Ovary (tissue), 9 donors: ENCODE data around the gene GANAB. TPM values are rescaled to one million over a fixed set of nuclear protein-coding genes. Genes with fewer than 3 reads are reported as not detected.

Experiments
- DNase-seq, 5 donors: peaks; one replicate each; pipeline ENCODE4 v3.0.0-alpha.2; 2019 to 2020
- H3K27ac ChIP-seq, 2 donors: fragments of 200-600 bp; one replicate each; pipeline versions ENCODE4 v1.5.1 to v1.8.0; 2019 to 2022
- H3K27me3 ChIP-seq: fragments of 200-600 bp; one replicate; pipeline ENCODE4 v1.8.0; 2022
- H3K36me3 ChIP-seq: fragments of 200-600 bp; sonication (generic); one replicate; pipeline ENCODE4 v1.5.1; 2019
- H3K4me1 ChIP-seq: one replicate; pipeline ENCODE4 v1.8.1; 2013; ENCODE audit warnings: mild to moderate bottlenecking, moderate library complexity; ENCODE audit not compliant: insufficient read depth
- H3K4me3 ChIP-seq: fragments of 200-600 bp; sonication (generic); one replicate; pipeline ENCODE4 v1.5.1; 2017
- H3K9me3 ChIP-seq, 2 donors: fragments of 200-600 bp in 1 of 2; sonication (generic) in 1 of 2; one replicate each; pipeline versions ENCODE4 v1.5.1 to v1.8.1; 2013 to 2019; ENCODE audit warnings: mild to moderate bottlenecking in 1 of 2, moderate library complexity in 1 of 2
- EP300 ChIP-seq: sonication (generic); formaldehyde crosslinking; IDR thresholded peaks from one replicate; pipeline ENCODE4 v1.6.1; 2017; ENCODE audit warnings: antibody characterized with exemption
- POLR2A ChIP-seq: fragments of 450-650 bp; IDR thresholded peaks from one replicate; pipeline ENCODE4 v1.6.1; 2017; ENCODE audit warnings: antibody characterized with exemption, mild to moderate bottlenecking, moderate library complexity
- WGBS, 3 donors: extraction: QIAGEN DNeasy Blood & Tissue Kit in 1 of 3; methylation state at CpG; one replicate each; pipeline versions ENCODE4 v1.1.5 to v1.1.7; 2013 to 2017; 5-methylcytosine and 5-hydroxymethylcytosine counted together
- intact Hi-C, 4 donors: fragments of 100-400 bp; cut with DNase I; formaldehyde crosslinking; loops; one replicate each; pipeline versions ENCODE4 v1.11.0 to v1.15.1; 2022 to 2023
- polyA plus RNA-seq, 2 donors: library from polyadenylated mRNA; stranded (reverse); fragments of 200-250 nt in 1 of 2; fragments of 350-450 nt in 1 of 2; fragmentation: Illumina TruSeq in 1 of 2; extraction: RNeasy Lipid Tissue Mini Kit (QIAGEN cat#74804) in 1 of 2; gene quantifications; one replicate each; pipeline ENCODE4 v1.2.3, GENCODE V29; 2013 to 2014
- total RNA-seq, 7 donors: library from RNA; depleted of rRNA in 2 of 7; stranded (reverse); fragments of >200 nt in 2 of 7; fragmentation: NEBNext Ultra II Directional in 3 of 7; extraction: Animal tissue kit (Norgen Biotek cat#: 25700) in 3 of 7; gene quantifications; one replicate each; pipeline versions ENCODE4 v1.1.0 to v1.2.4, GENCODE V29; 2016 to 2023
- TF ChIP-seq, protein P1 (sequence below), 3 donors: fragments of 450-650 bp in 2 of 3; fragments of 200-600 bp in 1 of 3; IDR thresholded peaks; one replicate each; pipeline versions ENCODE4 v1.5.1 to v1.8.0; 2016 to 2022; ENCODE audit warnings: antibody characterized with exemption in 3 of 3, mild to moderate bottlenecking in 1 of 3
- donor health status: DM: no; HTN: no; CAD: no; lungs with moderate emphysema.
- donor health status: DM: no; HTN: no; CAD: no.
- donor health status: Bipolar disorder and iron deficiency.
- donor health status: DM: yes; HTN: yes; CAD: no.
- donor health status: DM: no; HTN: no; CAD: no.
- donor health status: DM: yes; HTN: yes; CAD: no.

GANAB gene
- total and polyA plus RNA-seq, 9 donors, result 91.4 to 280 (median 228) TPM

GRCh38 chr11:62688491-62688890 is 42.1 kb upstream of the GANAB start:
- DNase-seq, result no peak
- intact Hi-C loops, result loop anchor here in 1 of 4 donors (5.0 kb wide), 1 partner anchor 291 kb away; no protein-coding TSS in a partner anchor
- Histone ChIP-seq H3K27ac (peak overlapping the region; percentile 79 to 87), H3K27me3 (no peaks in the 10 kb centered on the region), H3K4me1 (peaks cover 12% of the 10 kb centered on the region), H3K4me3 (peak overlapping the region; percentile 48), H3K36me3 (no peaks in the 10 kb centered on the region), H3K9me3 (no peaks in the 10 kb centered on the region)
- TF ChIP-seq POLR2A (no peak), EP300 (no peak)
- TF ChIP-seq, protein P1, sequence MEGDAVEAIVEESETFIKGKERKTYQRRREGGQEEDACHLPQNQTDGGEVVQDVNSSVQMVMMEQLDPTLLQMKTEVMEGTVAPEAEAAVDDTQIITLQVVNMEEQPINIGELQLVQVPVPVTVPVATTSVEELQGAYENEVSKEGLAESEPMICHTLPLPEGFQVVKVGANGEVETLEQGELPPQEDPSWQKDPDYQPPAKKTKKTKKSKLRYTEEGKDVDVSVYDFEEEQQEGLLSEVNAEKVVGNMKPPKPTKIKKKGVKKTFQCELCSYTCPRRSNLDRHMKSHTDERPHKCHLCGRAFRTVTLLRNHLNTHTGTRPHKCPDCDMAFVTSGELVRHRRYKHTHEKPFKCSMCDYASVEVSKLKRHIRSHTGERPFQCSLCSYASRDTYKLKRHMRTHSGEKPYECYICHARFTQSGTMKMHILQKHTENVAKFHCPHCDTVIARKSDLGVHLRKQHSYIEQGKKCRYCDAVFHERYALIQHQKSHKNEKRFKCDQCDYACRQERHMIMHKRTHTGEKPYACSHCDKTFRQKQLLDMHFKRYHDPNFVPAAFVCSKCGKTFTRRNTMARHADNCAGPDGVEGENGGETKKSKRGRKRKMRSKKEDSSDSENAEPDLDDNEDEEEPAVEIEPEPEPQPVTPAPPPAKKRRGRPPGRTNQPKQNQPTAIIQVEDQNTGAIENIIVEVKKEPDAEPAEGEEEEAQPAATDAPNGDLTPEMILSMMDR (IDR thresholded peaks at IDR 0.05), result no peak
- WGBS, 3 donors, result 0 to 19% (median 6%) methylated on average over 1 of the region's 1 CpG

DNA sequence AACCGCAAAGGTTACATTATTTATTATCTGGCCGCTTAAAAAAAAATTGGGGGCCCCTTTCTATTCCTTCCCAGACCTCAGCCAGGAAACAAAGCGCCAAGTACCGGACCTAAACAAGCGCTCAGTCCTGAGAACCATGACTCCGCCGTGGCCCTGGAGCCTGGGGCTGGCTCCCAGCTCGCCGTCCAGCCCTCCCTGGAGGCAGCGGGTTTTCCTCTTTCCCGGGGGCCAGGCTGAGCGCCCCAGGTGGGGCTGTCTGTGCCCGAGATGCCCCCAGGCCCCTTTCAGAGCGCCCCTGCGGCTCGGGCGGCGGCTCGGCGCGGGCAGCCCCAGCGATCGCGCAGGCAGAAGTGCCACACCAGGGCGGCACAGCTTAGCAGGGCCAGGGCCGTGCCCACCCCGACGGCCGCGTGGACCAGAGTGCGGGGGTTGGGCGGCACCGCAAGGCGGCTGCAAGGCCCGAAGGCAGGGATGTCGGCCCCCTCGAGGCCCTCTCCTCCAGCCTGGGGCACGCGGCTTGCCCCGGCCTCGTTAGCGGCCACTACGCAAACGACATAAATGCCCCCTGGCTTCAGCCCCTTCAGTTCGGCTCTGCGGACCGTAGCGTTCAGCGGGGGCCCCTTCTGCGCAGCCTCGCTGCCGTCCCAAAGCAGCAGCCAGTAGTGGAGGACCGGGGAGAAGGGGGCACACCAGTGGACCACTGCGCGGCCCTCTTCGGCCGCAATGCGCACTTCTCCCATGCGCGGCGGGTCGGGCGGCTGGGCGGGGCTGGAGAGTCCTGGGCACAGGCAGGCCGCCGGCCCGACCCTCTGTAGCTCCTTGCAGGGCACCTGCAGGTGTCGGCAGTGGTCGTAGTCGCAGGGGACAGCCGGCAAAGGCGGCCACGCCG is 41.3 kb upstream of the GANAB start:
- H3K4me1 ChIP-seq, result peaks cover 12% of the 10 kb centered on the region
- peak in 2 of 5 donors; percentile 53 to 61 for DNase-seq
- no peaks in the 10 kb centered on the region for H3K27me3 ChIP-seq
- intact Hi-C loops, result loop anchor here in 1 of 4 donors (5.0 kb wide), 1 partner anchor 290 kb away; no protein-coding TSS in a partner anchor
- 42 to 46% (median 45%) methylated on average over 48 to 74 of the region's 74 CpGs for WGBS, 3 donors
- peak overlapping the region; percentile 48 for H3K4me3 ChIP-seq
- TF ChIP-seq EP300 (no peak), POLR2A (no peak)
- TF ChIP-seq, protein P1 (IDR thresholded peaks at IDR 0.05), result no peak
- no peaks in the 10 kb centered on the region for H3K9me3 ChIP-seq
- no peaks in the 10 kb centered on the region for H3K36me3 ChIP-seq
- peak overlapping the region; percentile 79 to 87 for H3K27ac ChIP-seq

DNA sequence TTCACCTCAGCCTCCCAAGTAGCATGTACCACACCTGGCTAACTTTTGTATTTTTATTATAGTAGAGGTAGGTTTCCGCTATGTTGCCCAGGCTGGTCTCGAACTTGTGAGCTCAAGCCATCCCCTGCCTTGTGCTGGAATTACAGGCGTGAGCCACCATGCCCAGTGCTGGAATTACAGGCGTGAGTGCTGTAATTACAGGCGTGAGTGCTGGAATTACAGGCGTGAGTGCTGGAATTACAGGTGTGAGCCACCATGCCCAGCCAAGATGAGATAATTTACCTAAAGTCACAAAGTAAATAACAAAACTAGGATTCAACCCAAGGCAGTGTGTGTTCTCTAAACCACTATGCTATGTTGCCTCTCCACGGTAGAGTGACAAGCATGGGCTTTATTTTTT is 36.1 kb upstream of the GANAB start:
- no peaks in the 10 kb centered on the region for H3K27me3 ChIP-seq
- H3K9me3 ChIP-seq, result no peaks in the 10 kb centered on the region
- intact Hi-C loops, result no loop called here
- no peaks in the 10 kb centered on the region for H3K36me3 ChIP-seq
- 89 to 91% (median 89%) methylated on average over 7 of the region's 7 CpGs for WGBS, 3 donors
- no peak overlapping the region for H3K4me3 ChIP-seq
- DNase-seq, result no peak
- TF ChIP-seq EP300 (no peak), POLR2A (no peak)
- TF ChIP-seq, protein P1 (IDR thresholded peaks at IDR 0.05), result no peak
- peaks cover 4% of the 10 kb centered on the region for H3K4me1 ChIP-seq
- no peak overlapping the region for H3K27ac ChIP-seq

DNA sequence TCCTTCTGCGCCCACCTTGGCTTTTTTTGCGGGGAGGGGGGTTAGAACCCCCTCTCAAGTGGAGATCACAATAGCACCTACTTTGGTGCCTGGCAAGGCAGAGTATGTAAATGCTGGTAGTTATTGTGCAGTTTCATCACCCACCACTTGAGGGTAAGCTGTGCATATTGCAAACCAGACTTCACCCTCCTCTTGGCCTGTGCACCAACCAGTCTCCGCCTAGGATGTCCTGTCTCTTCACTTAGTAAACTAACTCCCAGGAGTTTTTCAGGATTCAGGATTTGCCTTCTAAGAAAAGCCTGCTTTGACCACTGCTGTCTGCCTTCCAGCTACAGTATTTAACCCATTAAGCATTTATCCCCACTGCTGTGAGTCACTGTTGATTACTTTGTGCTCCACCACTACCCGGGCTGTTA is 34.4 kb upstream of the GANAB start:
- no peak overlapping the region for H3K4me3 ChIP-seq
- peaks cover 3% of the 10 kb centered on the region for H3K4me1 ChIP-seq
- intact Hi-C loops, result no loop called here
- H3K9me3 ChIP-seq, result no peaks in the 10 kb centered on the region
- 28 to 44% (median 33%) methylated on average over 4 of the region's 4 CpGs for WGBS, 3 donors
- no peak overlapping the region for H3K27ac ChIP-seq
- H3K36me3 ChIP-seq, result no peaks in the 10 kb centered on the region
- DNase-seq, result peak in 3 of 5 donors; percentile 52 to 60 (median 52)
- no peak for TF ChIP-seq POLR2A
- TF ChIP-seq, protein P1 (IDR thresholded peaks at IDR 0.05), result peak in 2 of 3 donors; percentile 40 to 54
- TF ChIP-seq EP300, result no peak
- H3K27me3 ChIP-seq, result no peaks in the 10 kb centered on the region
